Type B pancreatic cell (in vitro differentiated cells): ENCODE results near the gene NUDT7. TPM values are rescaled to one million over a fixed set of nuclear protein-coding genes. Genes with fewer than 3 reads are reported as not detected.

ENCODE experiments used
- DNase-seq: peaks from one replicate; pipeline ENCODE4 v3.0.0; 2021; ENCODE audit warnings: mixed read lengths; ENCODE audit not compliant: unreplicated experiment; ENCODE audit errors: extremely low spot score
- H3K27ac Mint-ChIP-seq: 2 replicates; pipeline ENCODE4 v1.8.0; 2021; ENCODE audit warnings: mild to moderate bottlenecking, mixed read lengths
- H3K27me3 Mint-ChIP-seq: 2 replicates; pipeline ENCODE4 v1.8.0; 2021; ENCODE audit warnings: mixed read lengths
- H3K36me3 Mint-ChIP-seq: 2 replicates; pipeline ENCODE4 v1.8.0; 2021; ENCODE audit warnings: mixed read lengths
- H3K4me1 Mint-ChIP-seq: one replicate; pipeline ENCODE4 v1.8.0; 2021; ENCODE audit warnings: mixed read lengths; ENCODE audit not compliant: unreplicated experiment
- H3K4me3 Mint-ChIP-seq: 2 replicates; pipeline ENCODE4 v1.8.0; 2021; ENCODE audit warnings: mild to moderate bottlenecking, mixed read lengths
- H3K9me3 Mint-ChIP-seq: 2 replicates; pipeline ENCODE4 v1.8.0; 2021; ENCODE audit warnings: mixed read lengths
- CTCF ChIP-seq: fragments of 200-600 bp; sonication (generic); conservative IDR thresholded peaks from 2 replicates; pipeline ENCODE4 v1.5.0; 2021; ENCODE audit warnings: antibody characterized with exemption, mild to moderate bottlenecking
- total RNA-seq: library from RNA; stranded (reverse); gene quantifications from 2 replicates; pipeline ENCODE4 v1.2.1, GENCODE V29; 2021; ENCODE audit warnings: low replicate concordance

Gene NUDT7
- total RNA-seq, 1 donor from 2014 or later: 4.8 TPM

- DNase-seq: no peak
- Mint-ChIP-seq H3K9me3 (no peaks in the 10 kb centered on the region), H3K27me3 (peaks cover 16% of the 10 kb centered on the region), H3K27ac (no peak overlapping the region), H3K4me3 (no peak overlapping the region), H3K36me3 (no peaks in the 10 kb centered on the region), H3K4me1 (no peaks in the 10 kb centered on the region)
- TF ChIP-seq CTCF: no peak
Measured at GRCh38 chr16:77686385-77686784, 35.9 kb upstream of the NUDT7 start.

GRCh38 chr16:77689971-77690370 is 32.3 kb upstream of the NUDT7 start:
- DNase-seq: no peak
- H3K27ac Mint-ChIP-seq: no peak overlapping the region
- H3K36me3 Mint-ChIP-seq: no peaks in the 10 kb centered on the region
- H3K4me3 Mint-ChIP-seq: no peak overlapping the region
- peaks cover 13% of the 10 kb centered on the region for H3K27me3 Mint-ChIP-seq
- TF ChIP-seq CTCF: no peak
- no peaks in the 10 kb centered on the region for H3K4me1 Mint-ChIP-seq
- no peaks in the 10 kb centered on the region for H3K9me3 Mint-ChIP-seq

GRCh38 chr16:77690416-77690815 is 31.9 kb upstream of the NUDT7 start:
- no peak for DNase-seq
- no peak overlapping the region for H3K27ac Mint-ChIP-seq
- no peak for TF ChIP-seq CTCF
- peaks cover 13% of the 10 kb centered on the region for H3K27me3 Mint-ChIP-seq
- H3K4me1 Mint-ChIP-seq: no peaks in the 10 kb centered on the region
- no peaks in the 10 kb centered on the region for H3K9me3 Mint-ChIP-seq
- H3K36me3 Mint-ChIP-seq: no peaks in the 10 kb centered on the region
- H3K4me3 Mint-ChIP-seq: no peak overlapping the region

- no peak overlapping the region for H3K27ac Mint-ChIP-seq
- H3K9me3 Mint-ChIP-seq: no peaks in the 10 kb centered on the region
- H3K36me3 Mint-ChIP-seq: no peaks in the 10 kb centered on the region
- no peak overlapping the region for H3K4me3 Mint-ChIP-seq
- peaks cover 11% of the 10 kb centered on the region for H3K27me3 Mint-ChIP-seq
- no peak for DNase-seq
- no peak for TF ChIP-seq CTCF
- no peaks in the 10 kb centered on the region for H3K4me1 Mint-ChIP-seq
Measured at GRCh38 chr16:77692612-77693011, 29.7 kb upstream of the NUDT7 start.

GRCh38 chr16:77696149-77696548 is 26.2 kb upstream of the NUDT7 start:
- Mint-ChIP-seq H3K36me3 (no peaks in the 10 kb centered on the region), H3K27ac (no peak overlapping the region), H3K27me3 (peaks cover 8% of the 10 kb centered on the region), H3K4me3 (no peak overlapping the region), H3K4me1 (no peaks in the 10 kb centered on the region), H3K9me3 (no peaks in the 10 kb centered on the region)
- no peak for TF ChIP-seq CTCF
- no peak for DNase-seq

- Mint-ChIP-seq H3K4me1 (no peaks in the 10 kb centered on the region), H3K27me3 (peaks cover 8% of the 10 kb centered on the region), H3K4me3 (no peak overlapping the region), H3K36me3 (no peaks in the 10 kb centered on the region), H3K9me3 (peaks cover 3% of the 10 kb centered on the region), H3K27ac (no peak overlapping the region)
- TF ChIP-seq CTCF: no peak
- DNase-seq: no peak
Measured at GRCh38 chr16:77700846-77701245, 21.5 kb upstream of the NUDT7 start.
